Peyer's patch (tissue), 4 donors: ENCODE results near the gene SEPTIN10. TPM values are rescaled to one million over a fixed set of nuclear protein-coding genes. Genes with fewer than 3 reads are reported as not detected.

Experiments used
- DNase-seq, 3 donors: peaks; one replicate each; pipeline ENCODE4 v3.0.0-alpha.2; 2017 to 2019
- H3K27ac ChIP-seq, 4 donors: fragments of 200-600 bp; sonication (generic); one replicate each; pipeline ENCODE4 v1.5.1; 2016 to 2019
- H3K27me3 ChIP-seq, 2 donors: fragments of 200-600 bp; sonication (generic); one replicate each; pipeline ENCODE4 v1.5.1; 2019
- H3K36me3 ChIP-seq, 3 donors: fragments of 200-600 bp; sonication (generic); one replicate each; pipeline ENCODE4 v1.5.1; 2016 to 2019
- H3K4me1 ChIP-seq, 4 donors: fragments of 200-600 bp; sonication (generic); one replicate each; pipeline ENCODE4 v1.5.1; 2016 to 2019
- H3K4me3 ChIP-seq, 4 donors: fragments of 200-600 bp; sonication (generic); 1 replicate in 3 of 4; 2 replicates in 1 of 4; pipeline ENCODE4 v1.5.1; 2016 to 2019; ENCODE audit warnings: mild to moderate bottlenecking in 1 of 4
- H3K9me3 ChIP-seq, 4 donors: fragments of 200-600 bp; sonication (generic); one replicate each; pipeline ENCODE4 v1.5.1; 2016 to 2019; ENCODE audit warnings: mild to moderate bottlenecking in 1 of 4
- POLR2A ChIP-seq, 2 donors: fragments of 450-650 bp; IDR thresholded peaks; one replicate each; pipeline ENCODE4 v1.5.1; 2017; ENCODE audit warnings: antibody characterized with exemption in 2 of 2, mild to moderate bottlenecking in 2 of 2, moderate library complexity in 2 of 2
- total RNA-seq, 4 donors: library from RNA; depleted of rRNA; stranded (reverse); fragments of >200 nt; gene quantifications; one replicate each; pipeline ENCODE4 v1.1.0, GENCODE V29; 2016
- TF ChIP-seq, protein P1 (sequence below), 6 experiments: fragments of 450-650 bp in 4 of 6; fragments of 200-600 bp in 2 of 6; sonication (generic) in 1 of 6; IDR thresholded peaks; one replicate each; pipeline ENCODE4 v1.5.1; 2017 to 2019; ENCODE audit warnings: antibody characterized with exemption in 6 of 6, mild to moderate bottlenecking in 3 of 6, moderate library complexity in 1 of 6

Gene SEPTIN10
- total RNA-seq, 4 donors from 2014 or later, result 22.3 to 55.2 (median 53.1) TPM

DNA sequence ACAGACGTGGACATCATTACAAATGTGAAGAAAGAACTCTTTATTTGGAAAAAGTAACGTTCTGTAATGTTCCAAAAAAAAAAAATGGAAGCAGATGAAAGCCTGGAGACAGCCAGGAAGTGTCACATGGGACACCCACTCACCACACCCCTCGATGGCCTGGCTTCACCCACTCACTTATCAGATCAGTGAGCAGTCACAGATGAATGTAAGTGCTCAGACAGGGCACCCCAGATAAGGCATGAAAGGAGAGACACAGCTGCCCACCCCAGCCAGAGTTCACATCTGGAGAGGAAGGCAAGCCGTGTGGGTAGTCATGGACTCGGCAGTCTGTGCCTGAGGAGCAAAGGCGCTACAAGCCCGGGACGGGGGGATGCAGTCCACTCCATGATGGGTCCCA lies 105.2 kb downstream of the SEPTIN10 start:
- no peak overlapping the region for H3K4me3 ChIP-seq
- H3K36me3 ChIP-seq, result no peaks in the 10 kb centered on the region
- H3K27me3 ChIP-seq, result no peaks in the 10 kb centered on the region
- no peak for TF ChIP-seq POLR2A (IDR thresholded peaks at IDR 0.05)
- TF ChIP-seq, protein P1, sequence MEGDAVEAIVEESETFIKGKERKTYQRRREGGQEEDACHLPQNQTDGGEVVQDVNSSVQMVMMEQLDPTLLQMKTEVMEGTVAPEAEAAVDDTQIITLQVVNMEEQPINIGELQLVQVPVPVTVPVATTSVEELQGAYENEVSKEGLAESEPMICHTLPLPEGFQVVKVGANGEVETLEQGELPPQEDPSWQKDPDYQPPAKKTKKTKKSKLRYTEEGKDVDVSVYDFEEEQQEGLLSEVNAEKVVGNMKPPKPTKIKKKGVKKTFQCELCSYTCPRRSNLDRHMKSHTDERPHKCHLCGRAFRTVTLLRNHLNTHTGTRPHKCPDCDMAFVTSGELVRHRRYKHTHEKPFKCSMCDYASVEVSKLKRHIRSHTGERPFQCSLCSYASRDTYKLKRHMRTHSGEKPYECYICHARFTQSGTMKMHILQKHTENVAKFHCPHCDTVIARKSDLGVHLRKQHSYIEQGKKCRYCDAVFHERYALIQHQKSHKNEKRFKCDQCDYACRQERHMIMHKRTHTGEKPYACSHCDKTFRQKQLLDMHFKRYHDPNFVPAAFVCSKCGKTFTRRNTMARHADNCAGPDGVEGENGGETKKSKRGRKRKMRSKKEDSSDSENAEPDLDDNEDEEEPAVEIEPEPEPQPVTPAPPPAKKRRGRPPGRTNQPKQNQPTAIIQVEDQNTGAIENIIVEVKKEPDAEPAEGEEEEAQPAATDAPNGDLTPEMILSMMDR (IDR thresholded peaks at IDR 0.05), result no peak
- peaks cover 0 to 2% (median 0%) of the 10 kb centered on the region in 4 donors for H3K4me1 ChIP-seq
- DNase-seq, result no peak
- H3K9me3 ChIP-seq, result no peaks in the 10 kb centered on the region
- H3K27ac ChIP-seq, result no peak overlapping the region

DNA sequence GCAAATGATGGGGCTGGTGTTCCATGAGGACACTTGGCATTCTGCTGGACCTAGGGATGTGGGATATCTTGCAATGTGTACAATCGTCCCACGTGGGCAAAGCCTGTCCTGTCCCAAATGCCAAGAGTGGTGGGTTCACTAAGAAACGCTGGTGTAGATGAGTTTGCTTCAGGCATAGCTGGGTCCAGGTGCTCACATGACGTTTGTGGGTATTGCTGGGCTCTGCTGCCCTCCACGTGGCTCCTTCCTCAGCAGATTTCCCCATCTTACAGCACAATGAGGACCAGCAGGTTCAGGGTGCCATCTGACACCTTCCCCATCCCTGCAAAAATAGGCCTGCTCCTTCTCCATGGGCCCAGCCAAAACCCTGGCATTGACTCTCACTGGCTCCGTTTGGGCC lies 105.9 kb downstream of the SEPTIN10 start:
- H3K4me1 ChIP-seq, result no peaks in the 10 kb centered on the region
- no peaks in the 10 kb centered on the region for H3K27me3 ChIP-seq
- TF ChIP-seq POLR2A (IDR thresholded peaks at IDR 0.05), result no peak
- TF ChIP-seq, protein P1 (IDR thresholded peaks at IDR 0.05), result no peak

DNA sequence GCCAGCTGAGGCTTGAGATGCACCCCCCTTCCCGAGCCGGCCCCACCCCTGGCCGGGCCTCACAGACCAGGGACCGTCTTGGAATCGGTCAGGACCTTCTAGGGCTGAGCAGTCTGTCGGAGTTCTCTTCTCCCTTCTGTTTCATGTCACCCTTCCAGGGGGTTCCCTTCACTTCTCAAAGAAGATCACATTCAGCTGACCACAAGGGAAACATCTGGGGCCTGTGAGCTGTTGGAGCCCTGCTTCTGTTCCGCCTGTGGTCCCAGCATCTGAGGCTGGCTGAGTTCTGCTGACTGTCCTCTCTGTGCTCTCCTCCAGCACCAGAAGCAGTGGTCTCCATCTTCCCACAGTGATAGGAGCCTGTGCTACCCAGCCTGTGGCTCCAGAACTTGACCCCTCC lies 106.5 kb downstream of the SEPTIN10 start:
- H3K9me3 ChIP-seq, result no peaks in the 10 kb centered on the region
- H3K4me1 ChIP-seq, result no peaks in the 10 kb centered on the region
- no peaks in the 10 kb centered on the region for H3K36me3 ChIP-seq
- no peak overlapping the region for H3K27ac ChIP-seq
- no peak overlapping the region for H3K4me3 ChIP-seq
- TF ChIP-seq, protein P1 (IDR thresholded peaks at IDR 0.05), result no peak
- no peak for TF ChIP-seq POLR2A (IDR thresholded peaks at IDR 0.05)
- H3K27me3 ChIP-seq, result no peaks in the 10 kb centered on the region
- DNase-seq, result no peak

More for the DNA sequence above, 105.9 kb downstream of the SEPTIN10 start:
- DNase-seq, result no peak
- Histone ChIP-seq H3K9me3 (no peaks in the 10 kb centered on the region), H3K27ac (no peak overlapping the region), H3K4me3 (no peak overlapping the region), H3K36me3 (no peaks in the 10 kb centered on the region)

DNA sequence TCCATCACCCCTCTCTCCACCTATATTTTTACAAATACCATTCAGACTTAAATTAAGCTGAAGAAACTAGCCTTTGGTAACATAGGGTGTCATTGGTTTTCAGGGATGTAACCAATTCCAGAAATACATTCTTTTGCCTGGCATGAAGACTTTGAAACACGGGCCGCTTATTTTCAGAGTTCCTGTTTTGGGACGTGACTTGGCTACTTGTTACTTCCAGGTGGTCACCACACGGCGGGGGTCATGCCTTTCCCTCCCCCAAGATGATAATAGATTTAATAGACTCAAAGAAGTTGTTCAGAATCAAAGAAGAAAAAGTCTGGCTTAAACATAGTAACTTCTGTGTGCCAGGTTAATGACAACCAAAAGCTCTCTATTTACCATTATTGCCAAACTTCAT lies 110.6 kb downstream of the SEPTIN10 start:
- TF ChIP-seq, protein P1 (IDR thresholded peaks at IDR 0.05), result no peak
- no peak for TF ChIP-seq POLR2A (IDR thresholded peaks at IDR 0.05)
- peaks cover 0 to 10% (median 0%) of the 10 kb centered on the region in 4 donors for H3K4me1 ChIP-seq
- no peak for DNase-seq
- no peaks in the 10 kb centered on the region for H3K36me3 ChIP-seq
- no peak overlapping the region for H3K27ac ChIP-seq
- H3K9me3 ChIP-seq, result no peaks in the 10 kb centered on the region
- no peak overlapping the region for H3K4me3 ChIP-seq
- no peaks in the 10 kb centered on the region for H3K27me3 ChIP-seq

DNA sequence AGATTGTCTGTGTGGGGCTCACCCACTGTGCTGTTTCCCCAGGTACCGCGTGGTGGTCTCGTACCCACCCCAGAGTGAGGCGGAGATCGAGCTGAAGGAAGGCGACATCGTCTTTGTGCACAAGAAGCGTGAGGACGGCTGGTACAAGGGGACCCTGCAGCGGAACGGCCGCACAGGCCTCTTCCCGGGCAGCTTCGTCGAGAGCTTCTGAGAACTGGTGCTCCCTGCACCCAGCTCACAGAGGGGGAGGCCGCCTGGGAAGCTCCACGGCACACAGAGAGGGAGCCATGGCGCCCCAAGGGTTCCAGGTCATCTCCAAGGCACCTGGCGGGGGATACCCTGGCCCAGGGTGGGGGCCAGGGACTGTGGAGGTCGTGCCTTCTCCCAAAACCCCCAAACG lies 112.3 kb downstream of the SEPTIN10 start:
- Histone ChIP-seq H3K27me3 (no peaks in the 10 kb centered on the region), H3K4me3 (no peak overlapping the region), H3K27ac (no peak overlapping the region), H3K4me1 (peaks cover 0 to 15% (median 0%) of the 10 kb centered on the region in 4 donors), H3K9me3 (no peaks in the 10 kb centered on the region), H3K36me3 (no peaks in the 10 kb centered on the region)
- TF ChIP-seq, protein P1 (IDR thresholded peaks at IDR 0.05), result no peak
- no peak for TF ChIP-seq POLR2A (IDR thresholded peaks at IDR 0.05)
- DNase-seq, result no peak

DNA sequence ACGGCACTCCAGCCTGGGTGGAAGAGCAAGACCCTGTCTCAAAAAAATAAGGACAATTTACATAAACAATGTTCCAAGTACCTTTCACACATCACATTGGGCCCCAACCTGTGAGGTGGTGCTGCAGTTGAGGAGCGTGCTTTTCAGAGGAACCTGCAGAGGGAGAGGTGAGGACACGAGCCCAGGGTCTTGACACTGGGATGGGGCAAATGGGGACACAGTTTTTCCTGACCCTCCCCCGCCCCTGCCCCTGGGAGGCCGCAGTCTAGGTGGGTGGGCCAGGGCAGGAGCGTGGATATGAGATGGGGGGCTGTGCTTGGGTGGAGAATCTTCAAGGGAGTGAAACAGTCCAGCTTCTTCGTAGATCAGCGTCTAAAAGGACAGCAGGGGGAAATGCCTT lies 112.9 kb downstream of the SEPTIN10 start:
- Histone ChIP-seq H3K4me3 (no peak overlapping the region), H3K4me1 (peaks cover 0 to 15% (median 0%) of the 10 kb centered on the region in 4 donors), H3K27ac (no peak overlapping the region), H3K36me3 (no peaks in the 10 kb centered on the region), H3K27me3 (no peaks in the 10 kb centered on the region), H3K9me3 (no peaks in the 10 kb centered on the region)
- no peak for DNase-seq
- TF ChIP-seq, protein P1 (IDR thresholded peaks at IDR 0.05), result no peak
- no peak for TF ChIP-seq POLR2A (IDR thresholded peaks at IDR 0.05)
